ENCODE data around the gene MAP3K21.

- TF ChIP-seq CTCF (IDR thresholded peaks at IDR 0.05) (no peak), POLR2AphosphoS5 (IDR thresholded peaks at IDR 0.05) (no peak), POLR2A (IDR thresholded peaks at IDR 0.05) (no peak), EP300 (IDR thresholded peaks at IDR 0.05) (no peak)
These were observed 106.1 kb downstream of the MAP3K21 start for GRCh38 chr1:233433436-233434210.

All from stomach (tissue), 4 donors.